Ovary (tissue), 1 donor: ENCODE measurements around the gene LARP4B.

Experiments used
- EP300 ChIP-seq: sonication (generic); formaldehyde crosslinking; IDR thresholded peaks from one replicate; pipeline ENCODE4 v1.6.1; 2017; ENCODE audit warnings: antibody characterized with exemption
- POLR2A ChIP-seq: fragments of 450-650 bp; IDR thresholded peaks from one replicate; pipeline ENCODE4 v1.6.1; 2017; ENCODE audit warnings: antibody characterized with exemption, mild to moderate bottlenecking, moderate library complexity

DNA sequence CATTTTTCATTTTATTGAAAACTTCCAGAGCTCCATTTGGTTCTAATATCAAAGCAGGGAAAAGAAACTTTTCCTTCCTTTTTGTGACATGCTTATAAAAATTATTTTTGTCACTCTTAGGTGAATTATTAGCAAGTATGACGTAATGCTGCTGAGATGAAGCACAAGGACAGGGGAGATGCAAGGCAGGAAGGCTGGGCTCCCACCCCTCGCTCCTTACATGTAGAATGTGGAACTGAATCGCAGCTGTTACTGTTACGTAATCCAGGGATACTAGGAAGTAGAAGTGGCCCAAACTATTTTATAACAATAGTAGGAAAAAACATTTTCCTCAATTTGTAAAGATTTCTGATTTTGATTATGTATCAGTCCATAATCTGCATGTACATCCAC is 39.6 kb upstream of the LARP4B start:
- no peak for TF ChIP-seq EP300
- no peak for TF ChIP-seq POLR2A
